ENCODE data around the gene PTPRG. TPM values are rescaled to one million over a fixed set of nuclear protein-coding genes. Genes with fewer than 3 reads are reported as not detected.

Gene PTPRG
- total RNA-seq, 1 experiment from 2014 or later = 32.1 TPM

DNA sequence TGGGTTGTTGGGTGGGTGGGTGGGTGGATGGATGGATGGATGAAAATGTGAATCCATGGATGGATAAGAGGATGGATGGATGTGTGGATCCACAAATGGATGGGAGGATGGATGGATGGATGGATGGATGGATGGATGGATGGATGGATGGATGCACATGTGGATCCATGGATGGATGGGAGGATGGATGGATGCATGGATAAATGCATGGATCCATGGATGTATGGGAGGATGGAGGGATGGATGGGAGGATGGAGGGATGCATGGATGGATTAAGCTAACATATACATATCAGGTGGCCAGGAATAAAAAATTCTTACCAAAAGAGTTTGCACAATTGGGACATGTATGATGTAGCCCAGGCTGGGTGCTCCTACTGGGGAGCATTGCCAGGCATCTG lies 616.7 kb downstream of the PTPRG start:
- CTCF ChIA-PET = no interaction called here

More for the DNA sequence above, 616.7 kb downstream of the PTPRG start:
- H3K4me1 ChIP-seq (ENCODE audit: control insufficient read depth in 1 of 2, insufficient read depth in 2 of 2, low read length in 2 of 2) = no peaks in the 10 kb centered on the region
- ATAC-seq = no peak
- H3K4me2 ChIP-seq (ENCODE audit: low read length) = no peak overlapping the region
- no peaks in the 10 kb centered on the region for H3K9me3 ChIP-seq (ENCODE audit: control insufficient read depth in 1 of 2, insufficient read depth in 1 of 2, low read depth in 1 of 2, low read length in 2 of 2)
- no peaks in the 10 kb centered on the region for H3K9me2 ChIP-seq (ENCODE audit: insufficient read depth)
- no peaks in the 10 kb centered on the region for H4K20me1 ChIP-seq (ENCODE audit: insufficient read depth)
- no peaks in the 10 kb centered on the region for H3K79me2 ChIP-seq (ENCODE audit: insufficient read depth, low read length)
- H2AFZ ChIP-seq (ENCODE audit: low read depth, low read length, poor library complexity, severe bottlenecking) = no peak overlapping the region
- RAD21 ChIA-PET (ENCODE audit: low non-redundant PET in 1 of 2, low total read pairs in 2 of 2, uncharacterized antibody in 2 of 2, unreplicated experiment in 2 of 2) = no interaction called here
- TF ChIP-seq POLR2A (IDR thresholded peaks at IDR 0.05; ENCODE audit: borderline replicate concordance, extremely low read depth, insufficient read depth, insufficient read length) (no peak), ELF1 (IDR thresholded peaks at IDR 0.05; ENCODE audit: borderline replicate concordance, low read depth) (no peak), EZH2 (IDR thresholded peaks at IDR 0.05) (no peak), CEBPB (IDR thresholded peaks at IDR 0.05; ENCODE audit: low read depth) (no peak)
- TF ChIP-seq, protein P1, sequence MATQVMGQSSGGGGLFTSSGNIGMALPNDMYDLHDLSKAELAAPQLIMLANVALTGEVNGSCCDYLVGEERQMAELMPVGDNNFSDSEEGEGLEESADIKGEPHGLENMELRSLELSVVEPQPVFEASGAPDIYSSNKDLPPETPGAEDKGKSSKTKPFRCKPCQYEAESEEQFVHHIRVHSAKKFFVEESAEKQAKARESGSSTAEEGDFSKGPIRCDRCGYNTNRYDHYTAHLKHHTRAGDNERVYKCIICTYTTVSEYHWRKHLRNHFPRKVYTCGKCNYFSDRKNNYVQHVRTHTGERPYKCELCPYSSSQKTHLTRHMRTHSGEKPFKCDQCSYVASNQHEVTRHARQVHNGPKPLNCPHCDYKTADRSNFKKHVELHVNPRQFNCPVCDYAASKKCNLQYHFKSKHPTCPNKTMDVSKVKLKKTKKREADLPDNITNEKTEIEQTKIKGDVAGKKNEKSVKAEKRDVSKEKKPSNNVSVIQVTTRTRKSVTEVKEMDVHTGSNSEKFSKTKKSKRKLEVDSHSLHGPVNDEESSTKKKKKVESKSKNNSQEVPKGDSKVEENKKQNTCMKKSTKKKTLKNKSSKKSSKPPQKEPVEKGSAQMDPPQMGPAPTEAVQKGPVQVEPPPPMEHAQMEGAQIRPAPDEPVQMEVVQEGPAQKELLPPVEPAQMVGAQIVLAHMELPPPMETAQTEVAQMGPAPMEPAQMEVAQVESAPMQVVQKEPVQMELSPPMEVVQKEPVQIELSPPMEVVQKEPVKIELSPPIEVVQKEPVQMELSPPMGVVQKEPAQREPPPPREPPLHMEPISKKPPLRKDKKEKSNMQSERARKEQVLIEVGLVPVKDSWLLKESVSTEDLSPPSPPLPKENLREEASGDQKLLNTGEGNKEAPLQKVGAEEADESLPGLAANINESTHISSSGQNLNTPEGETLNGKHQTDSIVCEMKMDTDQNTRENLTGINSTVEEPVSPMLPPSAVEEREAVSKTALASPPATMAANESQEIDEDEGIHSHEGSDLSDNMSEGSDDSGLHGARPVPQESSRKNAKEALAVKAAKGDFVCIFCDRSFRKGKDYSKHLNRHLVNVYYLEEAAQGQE (IDR thresholded peaks at IDR 0.05; ENCODE audit: low read depth) = no peak
- TF ChIP-seq, protein P2, sequence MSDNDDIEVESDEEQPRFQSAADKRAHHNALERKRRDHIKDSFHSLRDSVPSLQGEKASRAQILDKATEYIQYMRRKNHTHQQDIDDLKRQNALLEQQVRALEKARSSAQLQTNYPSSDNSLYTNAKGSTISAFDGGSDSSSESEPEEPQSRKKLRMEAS (IDR thresholded peaks at IDR 0.05) = no peak
- H3K4me3 ChIP-seq (replicated peaks in 1 of 2; ENCODE audit: low read depth in 1 of 2, low read length in 2 of 2) = no peak overlapping the region
- POLR2A ChIA-PET = no interaction called here
- no peak for DNase-seq (ENCODE audit: low read depth, low spot score)
- no peaks in the 10 kb centered on the region for H3K36me3 ChIP-seq (ENCODE audit: control insufficient read depth in 1 of 2, insufficient read depth in 2 of 2, low read length in 2 of 2)
- H3K27ac ChIP-seq (ENCODE audit: low read depth, low read length) = no peak overlapping the region
- no peaks in the 10 kb centered on the region for H3K27me3 ChIP-seq (ENCODE audit: insufficient read depth, low read length)
- intact Hi-C loops (cut with micrococcal nuclease) = no loop called here
- BruUV-seq (replicated peaks) = no TSS peak
- no peak overlapping the region for H3K9ac ChIP-seq (ENCODE audit: low read length)
